ENCODE data around the gene PARG.

PARG gene

GRCh38 chr10:49830846-49831245 is 111.0 kb downstream of the PARG start:
- Histone ChIP-seq H3K27me3 (replicated peaks) (no peaks in the 10 kb centered on the region), H3K4me3 (ENCODE audit: low read depth, low read length) (no peak overlapping the region), H3K27ac (no peak overlapping the region), H3K36me3 (replicated peaks) (peaks cover 4% of the 10 kb centered on the region)
- in situ Hi-C loops (cut with HindIII; ENCODE audit: low pct_ligation_motif_present, low sequenced_read_pairs), result no loop called here
- TF ChIP-seq CTCF (IDR thresholded peaks at IDR 0.05; ENCODE audit: low read depth, low read length, missing control alignments), result no peak
- no peak for DNase-seq

GRCh38 chr10:49830016-49830415 is 111.8 kb downstream of the PARG start:
- no peak for DNase-seq
- no peaks in the 10 kb centered on the region for H3K36me3 ChIP-seq (replicated peaks)
- in situ Hi-C loops (cut with HindIII; ENCODE audit: low pct_ligation_motif_present, low sequenced_read_pairs), result no loop called here
- no peaks in the 10 kb centered on the region for H3K27me3 ChIP-seq (replicated peaks)
- TF ChIP-seq CTCF (IDR thresholded peaks at IDR 0.05; ENCODE audit: low read depth, low read length, missing control alignments), result no peak
- no peak overlapping the region for H3K4me3 ChIP-seq (ENCODE audit: low read depth, low read length)
- no peak overlapping the region for H3K27ac ChIP-seq

GRCh38 chr10:49827297-49827696 is 114.5 kb downstream of the PARG start:
- Histone ChIP-seq H3K27ac (no peak overlapping the region), H3K27me3 (replicated peaks) (no peaks in the 10 kb centered on the region), H3K4me3 (ENCODE audit: low read depth, low read length) (no peak overlapping the region), H3K36me3 (replicated peaks) (no peaks in the 10 kb centered on the region)
- no peak for TF ChIP-seq CTCF (IDR thresholded peaks at IDR 0.05; ENCODE audit: low read depth, low read length, missing control alignments)
- DNase-seq, result no peak
- in situ Hi-C loops (cut with HindIII; ENCODE audit: low pct_ligation_motif_present, low sequenced_read_pairs), result no loop called here

- in situ Hi-C loops (cut with HindIII; ENCODE audit: low pct_ligation_motif_present, low sequenced_read_pairs), result no loop called here
- no peak overlapping the region for H3K4me3 ChIP-seq (ENCODE audit: low read depth, low read length)
- no peak for TF ChIP-seq CTCF (IDR thresholded peaks at IDR 0.05; ENCODE audit: low read depth, low read length, missing control alignments)
- no peak for DNase-seq
- H3K27ac ChIP-seq, result no peak overlapping the region
- H3K36me3 ChIP-seq (replicated peaks), result peaks cover 12% of the 10 kb centered on the region
- H3K27me3 ChIP-seq (replicated peaks), result no peaks in the 10 kb centered on the region
Measured at GRCh38 chr10:49819234-49819958, 122.4 kb downstream of the PARG start.

- no peak for DNase-seq
- Histone ChIP-seq H3K4me3 (ENCODE audit: low read depth, low read length) (no peak overlapping the region), H3K36me3 (replicated peaks) (peaks cover 12% of the 10 kb centered on the region), H3K27ac (no peak overlapping the region), H3K27me3 (replicated peaks) (no peaks in the 10 kb centered on the region)
- in situ Hi-C loops (cut with HindIII; ENCODE audit: low pct_ligation_motif_present, low sequenced_read_pairs), result no loop called here
- no peak for TF ChIP-seq CTCF (IDR thresholded peaks at IDR 0.05; ENCODE audit: low read depth, low read length, missing control alignments)
Measured at GRCh38 chr10:49817845-49818244, 124.0 kb downstream of the PARG start.

- no peak for TF ChIP-seq CTCF (IDR thresholded peaks at IDR 0.05; ENCODE audit: low read depth, low read length, missing control alignments)
- Histone ChIP-seq H3K4me3 (ENCODE audit: low read depth, low read length) (no peak overlapping the region), H3K27ac (no peak overlapping the region), H3K36me3 (replicated peaks) (no peaks in the 10 kb centered on the region), H3K27me3 (replicated peaks) (no peaks in the 10 kb centered on the region)
- in situ Hi-C loops (cut with HindIII; ENCODE audit: low pct_ligation_motif_present, low sequenced_read_pairs), result no loop called here
- DNase-seq, result no peak
Measured at GRCh38 chr10:49803988-49804387, 137.8 kb downstream of the PARG start.
